Measurements from ENCODE around the gene AARS2. TPM values are rescaled to one million over a fixed set of nuclear protein-coding genes. Genes with fewer than 3 reads are reported as not detected.

Gene AARS2
- total RNA-seq, 1 donor from 2014 or later: 10.4 TPM

DNA sequence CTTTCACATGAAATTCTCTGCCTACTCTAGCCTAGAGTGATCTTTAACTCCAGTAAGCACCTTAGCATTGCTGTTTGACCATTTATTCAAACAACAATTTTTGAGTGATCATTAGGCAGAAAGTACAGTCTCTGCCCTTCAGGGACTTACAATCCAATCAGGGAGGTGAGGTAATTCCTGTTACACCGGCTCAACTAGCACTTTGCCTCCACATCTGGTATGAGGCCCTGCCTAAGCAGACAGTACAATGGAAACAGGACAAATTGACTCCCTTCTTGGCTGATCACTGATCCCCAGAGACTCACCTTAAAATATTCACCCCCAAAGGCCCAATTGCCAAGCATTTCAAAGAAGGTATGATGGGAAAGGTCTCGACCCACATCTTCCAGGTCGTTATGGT is 1.4 kb downstream of the AARS2 start:
- TF ChIP-seq CTCF (conservative IDR thresholded peaks at IDR 0.05; ENCODE audit: low read depth, low read length): no peak
- no peak for DNase-seq (ENCODE audit: low read depth)
- no peak overlapping the region for H3K4me3 ChIP-seq (ENCODE audit: low read depth, low read length)

- H3K4me3 ChIP-seq (ENCODE audit: low read depth, low read length): no peak overlapping the region
- DNase-seq (ENCODE audit: low read depth): no peak
- no peak for TF ChIP-seq CTCF (conservative IDR thresholded peaks at IDR 0.05; ENCODE audit: low read depth, low read length)
These were observed 1.8 kb downstream of the AARS2 start for GRCh38 chr6:44311304-44311703.

DNA sequence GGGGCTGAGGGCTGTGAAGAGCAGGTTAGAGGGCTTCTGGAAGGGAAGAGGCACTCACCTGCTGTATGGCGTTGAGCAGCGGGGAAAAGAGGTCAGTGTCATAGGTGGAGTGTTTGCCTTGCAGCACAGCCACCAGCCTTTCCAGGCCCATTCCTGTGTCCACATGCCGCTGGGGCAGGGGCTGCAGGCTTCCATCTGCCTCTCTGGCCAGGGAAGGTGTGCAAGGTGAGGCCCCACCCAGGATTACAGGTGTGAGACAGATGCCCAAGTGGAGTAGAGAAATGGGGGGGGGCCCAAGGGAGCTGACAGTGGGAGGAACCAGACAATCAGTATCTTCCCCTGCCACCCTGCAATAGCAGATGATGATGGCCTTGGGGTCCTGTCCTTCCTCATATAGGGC is 2.9 kb downstream of the AARS2 start:
- no peak for TF ChIP-seq CTCF (conservative IDR thresholded peaks at IDR 0.05; ENCODE audit: low read depth, low read length)
- no peak for DNase-seq (ENCODE audit: low read depth)

GRCh38 chr6:44309631-44310030 is 3.5 kb downstream of the AARS2 start:
- no peak for TF ChIP-seq CTCF (conservative IDR thresholded peaks at IDR 0.05; ENCODE audit: low read depth, low read length)
- no peak for DNase-seq (ENCODE audit: low read depth)
- H3K4me3 ChIP-seq (ENCODE audit: low read depth, low read length): no peak overlapping the region

More for the DNA sequence above, 2.9 kb downstream of the AARS2 start:
- no peak overlapping the region for H3K4me3 ChIP-seq (ENCODE audit: low read depth, low read length)

- DNase-seq (ENCODE audit: low read depth): no peak
- no peak for TF ChIP-seq CTCF (conservative IDR thresholded peaks at IDR 0.05; ENCODE audit: low read depth, low read length)
- no peak overlapping the region for H3K4me3 ChIP-seq (ENCODE audit: low read depth, low read length)
These were observed 4.1 kb downstream of the AARS2 start for GRCh38 chr6:44309092-44309491.

DNA sequence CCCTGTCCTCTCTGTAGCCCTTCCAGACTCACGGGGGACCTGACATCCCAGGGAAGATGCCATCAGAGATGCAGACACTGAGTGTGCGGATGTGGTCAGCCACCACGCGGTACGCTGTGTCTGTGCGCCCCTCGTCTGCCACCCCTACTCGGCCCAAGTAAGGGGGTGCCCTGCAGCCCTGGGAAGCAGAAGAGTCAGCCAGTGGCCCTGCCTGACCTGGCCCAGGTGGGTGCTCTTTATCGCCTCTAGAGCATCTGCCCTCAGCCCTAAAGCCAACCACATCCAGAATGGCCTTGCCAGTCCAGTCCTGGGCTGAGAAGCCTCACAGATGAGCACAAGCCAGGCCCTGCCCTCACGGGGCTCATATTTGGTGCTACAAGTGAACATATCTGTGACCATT is 5.9 kb downstream of the AARS2 start:
- no peak for TF ChIP-seq CTCF (conservative IDR thresholded peaks at IDR 0.05; ENCODE audit: low read depth, low read length)
- no peak for DNase-seq (ENCODE audit: low read depth)
- no peak overlapping the region for H3K4me3 ChIP-seq (ENCODE audit: low read depth, low read length)

DNA sequence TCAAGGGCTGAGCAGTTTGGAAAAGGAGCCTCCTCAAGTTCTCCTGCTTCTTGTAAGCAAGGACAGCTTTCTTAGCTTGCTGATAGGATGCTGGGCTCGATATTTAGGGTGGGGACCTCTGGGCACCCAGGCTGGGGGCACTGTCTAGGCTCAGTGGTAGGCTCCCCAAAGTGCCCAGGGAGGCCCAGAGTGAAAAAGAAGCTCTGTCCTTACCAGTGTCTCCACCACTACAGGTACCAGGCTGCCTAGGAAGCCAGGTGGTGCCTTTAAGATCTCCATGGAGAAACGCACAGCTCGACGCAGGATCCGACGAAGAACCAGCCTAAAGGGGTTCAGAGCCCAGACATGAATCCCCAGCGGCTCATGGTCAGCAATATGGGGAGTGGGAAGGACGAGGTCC is 6.4 kb downstream of the AARS2 start:
- H3K4me3 ChIP-seq (ENCODE audit: low read depth, low read length): no peak overlapping the region
- no peak for TF ChIP-seq CTCF (conservative IDR thresholded peaks at IDR 0.05; ENCODE audit: low read depth, low read length)
- no peak for DNase-seq (ENCODE audit: low read depth)
